Medulla oblongata (tissue), 1 donor: ENCODE data around the gene ZNF221.
"Not testable (repeated sequence)": the region's sequence is repeated elsewhere in the genome, so short reads cannot be mapped to it uniquely, and the experiment has no call there.

Source experiments
- DNase-seq: peaks from one replicate; pipeline ENCODE4 v3.0.0-alpha.2; 2015; ENCODE audit errors: extremely low spot score

The ZNF221 gene

GRCh38 chr19:43950834-43951645, at the start of gene ZNF221:
Gene ZNF221 (plus strand): TSS chr19:43951228. CDS start chr19:43962727, 11,499 bp downstream.
- peak; percentile 98 for DNase-seq

- DNase-seq, result peak; percentile 86
Observed at GRCh38 chr19:43901395-43902390, 49.3 kb upstream of the ZNF221 start.

- no peak for DNase-seq
Observed at GRCh38 chr19:43902399-43902798, 48.6 kb upstream of the ZNF221 start.

- no peak for DNase-seq
Observed at GRCh38 chr19:43905897-43906296, 45.1 kb upstream of the ZNF221 start.

GRCh38 chr19:43906774-43907173, 44.3 kb upstream of the ZNF221 start:
- DNase-seq, result no peak

GRCh38 chr19:43908659-43909058, 42.4 kb upstream of the ZNF221 start:
- DNase-seq, result no peak

GRCh38 chr19:43910884-43911283, 40.1 kb upstream of the ZNF221 start:
- no peak for DNase-seq

- DNase-seq, result no peak
Observed at GRCh38 chr19:43913383-43913782, 37.6 kb upstream of the ZNF221 start.

- no peak for DNase-seq
Observed at GRCh38 chr19:43914051-43914450, 37.0 kb upstream of the ZNF221 start.

GRCh38 chr19:43923875-43924274, 27.2 kb upstream of the ZNF221 start:
- no peak for DNase-seq

GRCh38 chr19:43928820-43929219, 22.2 kb upstream of the ZNF221 start:
- no peak for DNase-seq

- DNase-seq, result peak; percentile 6
Observed at GRCh38 chr19:43934055-43934984, 16.7 kb upstream of the ZNF221 start.

- peak; percentile 97 for DNase-seq
Observed at GRCh38 chr19:43934985-43935708, 15.9 kb upstream of the ZNF221 start, which contains the start of gene ZNF45. Gene ZNF45 (minus strand): TSS chr19:43935282. CDS start chr19:43922185, 13,097 bp downstream.

- DNase-seq, result no peak
Observed at GRCh38 chr19:43936188-43936587, 14.8 kb upstream of the ZNF221 start.

GRCh38 chr19:43939557-43940260, 11.3 kb upstream of the ZNF221 start:
- DNase-seq, result no peak

- DNase-seq, result no peak
Observed at GRCh38 chr19:43940719-43941118, 10.3 kb upstream of the ZNF221 start.

GRCh38 chr19:43941209-43941608, 9.8 kb upstream of the ZNF221 start:
- DNase-seq, result no peak

GRCh38 chr19:43947412-43947811, 3.6 kb upstream of the ZNF221 start:
- not testable (repeated sequence) for DNase-seq

GRCh38 chr19:43949803-43950202, 1.2 kb upstream of the ZNF221 start:
- DNase-seq, result not testable (repeated sequence)

- DNase-seq, result no peak
Observed at GRCh38 chr19:43956827-43957226, 5.8 kb downstream of the ZNF221 start.
